K562 (cell line): ENCODE data around the gene PRDM11. TPM values are rescaled to one million over a fixed set of nuclear protein-coding genes. Genes with fewer than 3 reads are reported as not detected.

Experiments used
- HIVEP1 ChIP-seq: fragments of 250-450 bp; sonication (Bioruptor Pico); IDR thresholded peaks from 2 replicates; pipeline ENCODE4 v1.4.0; 2020; ENCODE audit warnings: mild to moderate bottlenecking
- ZBTB7A ChIP-seq: IDR thresholded peaks from 2 replicates; pipeline ENCODE4 v1.6.1; 2011; ENCODE audit warnings: low read depth, mild to moderate bottlenecking, low read length, moderate library complexity, borderline replicate concordance; ENCODE audit not compliant: control insufficient read depth
- polyA plus RNA-seq, 8 experiments: library from polyadenylated mRNA; depleted of rRNA in 4 of 8; stranded (reverse) in 5 of 8; unstranded in 3 of 8; fragments of >200 nt; fragmentation: Nextera tagmentation in 2 of 8; fragmentation: Illumina TruSeq in 1 of 8; extraction: Ambion mirVana in 2 of 8; extraction: Trizol in 1 of 8; gene quantifications; 2 replicates each; pipeline versions ENCODE4 v1.2.1 to v1.2.3, GENCODE V29; 2011 to 2014; ENCODE audit warnings: inconsistent platforms in 1 of 8, missing spikeins in 1 of 8
- total RNA-seq, 7 experiments: library from RNA; depleted of rRNA in 6 of 7; stranded (reverse); fragments of >200 nt in 6 of 7; fragmentation: Illumina TruSeq in 2 of 7; extraction: Trizol in 2 of 7; gene quantifications; 2 replicates each; pipeline versions ENCODE4 v1.2.1 to v1.2.3, GENCODE V29; 2011 to 2021; ENCODE audit warnings: low replicate concordance in 1 of 7
- TF ChIP-seq, protein P1 (sequence below), 2 experiments: fragments of 150-350 bp in 1 of 2; IDR thresholded peaks; 2 replicates each; pipeline ENCODE4 v1.6.1; 2012 to 2016; ENCODE audit warnings: low read depth in 2 of 2, low read length in 2 of 2, mild to moderate bottlenecking in 1 of 2, moderate library complexity in 1 of 2
- TF ChIP-seq, protein P2 (sequence below), 2 experiments: fragments of 450-650 bp in 1 of 2; sonication (generic) in 1 of 2; formaldehyde crosslinking in 1 of 2; IDR thresholded peaks; 2 replicates each; pipeline versions ENCODE4 v1.7.1 to v1.9.0; 2016 to 2022; ENCODE audit warnings: inconsistent platforms in 1 of 2, mild to moderate bottlenecking in 1 of 2, missing genetic modification reagents in 1 of 2
- TF ChIP-seq, protein P3 (sequence below): fragments of 250-450 bp; sonication (Bioruptor Pico); IDR thresholded peaks from 2 replicates; pipeline ENCODE4 v1.6.1; 2021; ENCODE audit warnings: mild to moderate bottlenecking

PRDM11 gene
- total and polyA plus RNA-seq, 9 of the 15 experiments (the other 6 are each of a cell fraction or from before 2014, with no cell fraction given), result 0.01 to 1.1 (median 0.29) TPM

DNA sequence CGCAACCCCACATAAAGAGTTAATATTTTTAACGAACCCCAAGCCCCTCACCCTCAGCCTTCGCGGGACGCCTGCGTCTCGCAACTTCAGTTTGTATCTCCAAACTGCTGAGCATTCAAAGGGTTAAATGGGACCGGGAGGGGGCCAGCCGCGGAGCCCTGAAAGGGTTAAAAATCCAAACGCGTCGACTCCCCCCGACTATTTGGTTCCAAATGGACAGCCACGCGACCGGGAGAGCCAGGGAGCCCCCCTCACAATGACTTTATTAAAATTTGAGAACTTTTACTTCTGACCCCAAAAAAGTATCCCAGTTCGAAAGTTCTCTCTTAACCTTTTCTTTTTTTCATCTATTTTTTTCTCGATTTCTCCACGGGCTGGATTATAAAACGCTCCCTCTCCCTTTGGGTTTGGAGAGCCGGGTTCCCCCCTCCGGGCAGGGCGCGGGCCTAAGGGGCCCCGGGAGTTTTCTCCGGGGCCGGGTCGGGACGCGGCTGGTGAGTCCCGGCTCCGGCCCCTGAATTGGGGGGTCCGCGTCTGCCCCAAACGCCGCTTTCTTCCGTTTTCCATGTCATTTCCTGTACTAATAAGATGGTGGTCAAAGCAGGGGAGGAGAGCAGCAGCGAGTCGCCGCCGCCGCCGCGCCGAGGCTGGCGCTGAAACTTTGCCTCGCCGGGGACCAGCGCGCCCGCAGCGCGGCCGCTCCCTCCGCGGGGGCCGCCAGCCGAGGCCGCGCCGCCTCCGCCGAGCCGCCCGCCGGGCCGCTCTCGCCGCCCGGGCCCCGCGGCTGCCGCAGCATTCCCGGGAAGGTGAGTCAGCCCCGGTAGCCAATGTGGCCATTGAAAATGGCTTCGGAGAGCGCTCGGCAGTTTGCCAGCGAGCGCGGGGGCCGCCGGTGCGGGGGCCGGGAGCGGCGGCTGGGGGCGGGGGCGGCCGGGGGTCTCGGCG is at the start of gene PRDM11 (continued):
- TF ChIP-seq, protein P1, sequence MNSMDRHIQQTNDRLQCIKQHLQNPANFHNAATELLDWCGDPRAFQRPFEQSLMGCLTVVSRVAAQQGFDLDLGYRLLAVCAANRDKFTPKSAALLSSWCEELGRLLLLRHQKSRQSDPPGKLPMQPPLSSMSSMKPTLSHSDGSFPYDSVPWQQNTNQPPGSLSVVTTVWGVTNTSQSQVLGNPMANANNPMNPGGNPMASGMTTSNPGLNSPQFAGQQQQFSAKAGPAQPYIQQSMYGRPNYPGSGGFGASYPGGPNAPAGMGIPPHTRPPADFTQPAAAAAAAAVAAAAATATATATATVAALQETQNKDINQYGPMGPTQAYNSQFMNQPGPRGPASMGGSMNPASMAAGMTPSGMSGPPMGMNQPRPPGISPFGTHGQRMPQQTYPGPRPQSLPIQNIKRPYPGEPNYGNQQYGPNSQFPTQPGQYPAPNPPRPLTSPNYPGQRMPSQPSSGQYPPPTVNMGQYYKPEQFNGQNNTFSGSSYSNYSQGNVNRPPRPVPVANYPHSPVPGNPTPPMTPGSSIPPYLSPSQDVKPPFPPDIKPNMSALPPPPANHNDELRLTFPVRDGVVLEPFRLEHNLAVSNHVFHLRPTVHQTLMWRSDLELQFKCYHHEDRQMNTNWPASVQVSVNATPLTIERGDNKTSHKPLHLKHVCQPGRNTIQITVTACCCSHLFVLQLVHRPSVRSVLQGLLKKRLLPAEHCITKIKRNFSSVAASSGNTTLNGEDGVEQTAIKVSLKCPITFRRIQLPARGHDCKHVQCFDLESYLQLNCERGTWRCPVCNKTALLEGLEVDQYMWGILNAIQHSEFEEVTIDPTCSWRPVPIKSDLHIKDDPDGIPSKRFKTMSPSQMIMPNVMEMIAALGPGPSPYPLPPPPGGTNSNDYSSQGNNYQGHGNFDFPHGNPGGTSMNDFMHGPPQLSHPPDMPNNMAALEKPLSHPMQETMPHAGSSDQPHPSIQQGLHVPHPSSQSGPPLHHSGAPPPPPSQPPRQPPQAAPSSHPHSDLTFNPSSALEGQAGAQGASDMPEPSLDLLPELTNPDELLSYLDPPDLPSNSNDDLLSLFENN (IDR thresholded peaks at IDR 0.05; ENCODE audit: low read depth in 2 of 2, low read length in 2 of 2), result 0 out of 4 replicates have a peak, but pooled peaks of 1 of the 2 experiments have one; percentile 3
- TF ChIP-seq HIVEP1 (CRISPR knock-in tag), result no peak
- TF ChIP-seq ZBTB7A, result peak; percentile 21; the same call in 1 of the 2 replicates
- TF ChIP-seq, protein P2, sequence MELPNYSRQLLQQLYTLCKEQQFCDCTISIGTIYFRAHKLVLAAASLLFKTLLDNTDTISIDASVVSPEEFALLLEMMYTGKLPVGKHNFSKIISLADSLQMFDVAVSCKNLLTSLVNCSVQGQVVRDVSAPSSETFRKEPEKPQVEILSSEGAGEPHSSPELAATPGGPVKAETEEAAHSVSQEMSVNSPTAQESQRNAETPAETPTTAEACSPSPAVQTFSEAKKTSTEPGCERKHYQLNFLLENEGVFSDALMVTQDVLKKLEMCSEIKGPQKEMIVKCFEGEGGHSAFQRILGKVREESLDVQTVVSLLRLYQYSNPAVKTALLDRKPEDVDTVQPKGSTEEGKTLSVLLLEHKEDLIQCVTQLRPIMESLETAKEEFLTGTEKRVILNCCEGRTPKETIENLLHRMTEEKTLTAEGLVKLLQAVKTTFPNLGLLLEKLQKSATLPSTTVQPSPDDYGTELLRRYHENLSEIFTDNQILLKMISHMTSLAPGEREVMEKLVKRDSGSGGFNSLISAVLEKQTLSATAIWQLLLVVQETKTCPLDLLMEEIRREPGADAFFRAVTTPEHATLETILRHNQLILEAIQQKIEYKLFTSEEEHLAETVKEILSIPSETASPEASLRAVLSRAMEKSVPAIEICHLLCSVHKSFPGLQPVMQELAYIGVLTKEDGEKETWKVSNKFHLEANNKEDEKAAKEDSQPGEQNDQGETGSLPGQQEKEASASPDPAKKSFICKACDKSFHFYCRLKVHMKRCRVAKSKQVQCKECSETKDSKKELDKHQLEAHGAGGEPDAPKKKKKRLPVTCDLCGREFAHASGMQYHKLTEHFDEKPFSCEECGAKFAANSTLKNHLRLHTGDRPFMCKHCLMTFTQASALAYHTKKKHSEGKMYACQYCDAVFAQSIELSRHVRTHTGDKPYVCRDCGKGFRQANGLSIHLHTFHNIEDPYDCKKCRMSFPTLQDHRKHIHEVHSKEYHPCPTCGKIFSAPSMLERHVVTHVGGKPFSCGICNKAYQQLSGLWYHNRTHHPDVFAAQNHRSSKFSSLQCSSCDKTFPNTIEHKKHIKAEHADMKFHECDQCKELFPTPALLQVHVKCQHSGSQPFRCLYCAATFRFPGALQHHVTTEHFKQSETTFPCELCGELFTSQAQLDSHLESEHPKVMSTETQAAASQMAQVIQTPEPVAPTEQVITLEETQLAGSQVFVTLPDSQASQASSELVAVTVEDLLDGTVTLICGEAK (IDR thresholded peaks at IDR 0.05), result peak; percentile 38; the same call in 1 of the 2 replicates
- TF ChIP-seq, protein P2 (CRISPR knock-in tag; IDR thresholded peaks at IDR 0.05), result no peak
- TF ChIP-seq, protein P3, sequence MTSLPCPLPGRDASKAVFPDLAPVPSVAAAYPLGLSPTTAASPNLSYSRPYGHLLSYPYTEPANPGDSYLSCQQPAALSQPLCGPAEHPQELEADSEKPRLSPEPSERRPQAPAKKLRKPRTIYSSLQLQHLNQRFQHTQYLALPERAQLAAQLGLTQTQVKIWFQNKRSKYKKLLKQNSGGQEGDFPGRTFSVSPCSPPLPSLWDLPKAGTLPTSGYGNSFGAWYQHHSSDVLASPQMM (CRISPR knock-in tag), result no peak
